GF-D8 (cell line): ENCODE data around the gene GSDME.

ENCODE experiments used
- DNase-seq: peaks from one replicate; lab custom pipeline; 2025; lab: John Stamatoyannopoulos, UW

GSDME gene

DNA sequence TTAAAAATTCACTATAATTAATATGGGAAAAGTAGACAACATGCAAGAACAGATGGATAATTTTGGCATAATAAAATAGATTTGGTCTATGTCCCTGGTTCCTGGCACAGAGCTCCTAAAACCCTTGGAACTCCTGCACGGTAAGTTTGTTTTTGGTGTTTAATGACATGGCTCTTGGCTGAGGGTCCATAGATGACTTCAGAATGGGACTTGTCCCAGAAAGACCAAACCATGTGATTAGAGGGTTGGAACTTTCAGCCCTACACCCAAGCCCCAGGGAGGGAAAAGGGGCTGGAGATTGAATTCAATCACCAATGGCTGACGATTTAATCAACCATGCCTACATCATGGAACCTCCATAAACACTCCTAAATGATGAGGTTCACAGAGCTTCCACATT is 12.6 kb upstream of the GSDME start:
- DNase-seq, result no peak

DNA sequence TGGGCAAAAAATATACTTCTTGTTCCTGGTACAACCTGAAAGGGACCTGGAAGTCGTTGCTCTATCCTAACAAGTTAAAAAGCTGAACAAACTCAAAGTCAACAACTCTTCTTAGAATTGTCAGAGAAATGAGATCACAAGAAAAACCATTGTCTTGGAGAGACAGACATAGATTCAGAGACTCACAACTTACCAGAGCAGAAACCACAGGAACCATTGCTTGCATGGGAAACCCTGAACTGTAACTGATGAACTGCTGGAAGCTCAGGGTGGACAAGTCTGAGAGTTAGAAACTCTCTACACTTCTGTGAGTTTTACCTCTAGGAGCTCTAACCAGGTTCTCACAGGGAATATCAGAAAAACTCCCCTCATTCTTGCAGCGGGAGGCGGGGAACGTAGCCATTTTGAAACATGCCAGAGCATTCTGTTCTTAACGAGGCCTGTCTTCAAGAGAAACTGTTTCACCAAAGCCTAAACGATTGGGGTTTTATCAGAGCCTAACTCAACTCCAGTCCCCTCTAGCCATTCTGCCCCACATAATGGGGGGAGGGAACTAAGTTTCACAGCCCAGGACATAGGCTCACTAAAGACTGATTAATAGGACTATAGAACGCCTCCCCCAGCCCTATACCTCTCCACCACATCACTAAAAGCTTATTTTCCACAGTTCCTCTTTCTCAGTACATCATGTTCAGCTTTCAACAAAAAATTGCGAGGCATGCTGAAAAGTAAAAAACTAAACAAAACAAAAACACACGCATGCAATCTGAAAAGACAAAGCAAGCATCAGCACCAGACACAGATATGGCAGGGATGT is 12.0 kb upstream of the GSDME start:
- DNase-seq, result no peak

DNA sequence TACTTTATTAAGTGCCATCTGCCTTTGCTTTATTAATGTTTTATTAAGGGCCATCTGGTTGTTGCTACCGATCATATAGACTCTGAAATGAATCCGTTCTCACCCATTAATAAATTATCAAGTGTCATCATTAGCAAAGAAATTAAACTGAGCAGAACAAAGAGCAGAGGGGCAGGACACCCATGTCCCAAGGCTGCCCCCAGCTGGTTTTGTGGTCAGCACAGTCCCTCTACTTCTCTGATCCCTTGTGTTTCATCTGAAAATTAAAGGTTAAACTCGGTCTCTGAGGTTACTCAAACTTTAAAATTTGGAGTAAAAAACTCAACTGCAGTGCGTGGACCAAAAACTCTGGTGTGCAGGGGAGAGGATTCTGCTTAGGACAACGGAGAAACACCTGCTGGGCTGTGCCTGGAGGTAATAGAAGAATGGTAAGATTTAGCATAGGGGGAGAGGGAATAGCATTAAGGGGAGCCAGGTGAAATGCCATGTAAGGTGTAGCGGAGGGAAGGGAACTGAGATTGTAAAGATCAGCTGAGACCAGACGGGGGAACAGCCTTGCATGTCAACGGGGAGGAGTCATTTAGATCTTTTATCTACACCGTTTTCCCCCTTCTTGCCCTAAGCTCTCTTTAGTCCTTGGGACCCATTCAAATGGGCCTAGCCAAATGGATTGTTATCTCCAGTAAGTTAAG is 10.8 kb upstream of the GSDME start:
- DNase-seq, result no peak

DNA sequence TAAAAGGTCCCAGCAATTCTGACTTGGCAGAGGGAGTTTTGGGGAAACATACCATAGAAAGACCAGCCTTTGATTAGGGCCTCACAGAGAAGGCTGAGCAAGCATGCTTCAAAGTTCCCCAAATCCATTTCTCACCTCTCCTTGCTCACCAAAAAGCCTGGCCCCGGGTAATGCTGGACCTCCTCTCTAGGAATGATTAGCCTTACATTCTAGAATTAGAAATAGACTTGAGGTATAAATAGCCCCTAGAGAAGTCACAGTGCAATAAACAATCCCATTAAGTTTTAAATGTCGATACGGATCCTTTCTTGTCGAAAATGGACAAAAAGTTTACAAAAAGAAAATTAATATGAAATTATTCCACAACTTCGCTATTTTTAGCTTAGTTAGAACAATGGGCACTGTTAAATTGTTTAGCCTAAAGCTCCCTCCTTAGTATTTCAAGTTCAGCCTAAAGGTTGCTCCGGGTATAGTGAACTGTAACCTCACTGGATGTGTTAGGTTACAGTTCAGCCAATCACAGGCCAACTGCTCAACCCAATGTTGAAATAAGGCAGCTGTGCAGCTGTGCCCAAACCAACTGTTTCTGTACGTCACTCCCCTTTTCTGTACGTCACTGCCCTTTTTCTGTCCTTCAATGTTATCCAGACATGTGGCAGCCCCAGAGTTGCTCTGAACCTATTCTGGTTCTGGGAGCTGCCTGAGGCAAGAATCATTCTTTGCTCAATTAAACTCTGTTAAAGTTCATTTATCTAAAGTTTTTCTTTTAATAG is 7.9 kb upstream of the GSDME start:
- DNase-seq, result no peak

DNA sequence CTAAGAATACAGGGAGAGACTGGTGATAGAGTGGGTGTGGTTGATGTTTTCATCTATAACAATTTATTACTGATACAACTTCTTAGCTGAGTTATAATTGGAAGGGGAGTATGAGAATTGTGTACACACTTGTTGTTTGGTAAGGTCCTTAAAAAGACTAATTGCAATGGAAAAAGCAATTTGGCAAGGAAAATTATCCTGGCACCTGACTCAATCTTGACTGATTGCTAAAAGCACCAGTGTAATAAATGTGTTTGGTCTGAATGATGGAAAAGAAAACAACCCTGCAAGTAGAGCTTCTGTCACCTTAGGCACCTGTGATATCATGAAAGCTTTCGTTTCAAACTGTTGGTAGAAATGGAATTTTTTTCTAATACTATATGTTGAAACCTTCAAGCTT is 6.7 kb upstream of the GSDME start:
- no peak for DNase-seq

DNA sequence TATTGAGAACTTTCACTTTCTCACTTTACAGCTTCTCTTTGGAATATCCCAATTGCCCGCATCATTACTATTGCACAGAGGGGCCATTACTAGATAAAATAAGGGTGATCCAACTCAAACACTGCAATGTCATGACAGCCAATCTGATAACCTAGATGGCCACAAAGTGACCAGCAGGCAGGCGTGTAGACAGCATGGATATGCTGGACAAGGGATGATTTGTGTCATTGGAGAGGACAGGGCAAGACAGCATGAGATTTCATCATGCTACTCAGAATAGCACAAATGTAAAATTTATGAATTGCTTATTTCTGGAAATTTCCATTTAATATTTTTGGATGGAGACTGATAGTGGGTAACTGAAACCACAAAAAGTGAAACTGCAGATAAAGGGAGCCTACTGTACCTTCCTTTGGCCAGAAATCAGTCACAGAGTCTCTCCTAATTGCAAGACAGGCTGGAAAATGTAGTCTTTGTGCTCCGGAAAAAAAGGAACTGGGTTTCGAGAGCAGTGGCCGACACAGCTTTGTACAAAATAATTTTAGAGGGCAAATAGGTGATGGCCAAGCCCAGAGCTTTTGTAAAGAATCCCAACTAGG is 6.1 kb upstream of the GSDME start:
- DNase-seq, result no peak

DNA sequence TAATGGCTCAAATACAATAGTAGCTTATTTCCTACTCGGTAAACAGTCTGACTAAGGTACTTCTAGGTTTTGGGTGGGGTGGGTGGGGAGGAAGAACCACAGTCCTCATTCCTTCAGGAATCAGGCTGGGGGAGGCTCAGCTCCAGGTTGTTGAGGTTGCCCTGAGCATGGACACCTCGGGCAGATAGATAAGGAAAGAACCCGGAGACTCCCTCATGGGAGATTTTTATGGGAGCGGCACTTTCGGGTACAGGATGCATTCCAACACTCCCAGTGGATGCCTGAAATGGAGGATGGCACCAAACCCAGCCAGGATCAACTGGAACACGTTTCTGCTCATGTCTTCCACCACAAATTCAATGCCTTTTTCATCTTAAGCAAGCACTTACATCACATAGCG is 5.5 kb upstream of the GSDME start:
- no peak for DNase-seq

DNA sequence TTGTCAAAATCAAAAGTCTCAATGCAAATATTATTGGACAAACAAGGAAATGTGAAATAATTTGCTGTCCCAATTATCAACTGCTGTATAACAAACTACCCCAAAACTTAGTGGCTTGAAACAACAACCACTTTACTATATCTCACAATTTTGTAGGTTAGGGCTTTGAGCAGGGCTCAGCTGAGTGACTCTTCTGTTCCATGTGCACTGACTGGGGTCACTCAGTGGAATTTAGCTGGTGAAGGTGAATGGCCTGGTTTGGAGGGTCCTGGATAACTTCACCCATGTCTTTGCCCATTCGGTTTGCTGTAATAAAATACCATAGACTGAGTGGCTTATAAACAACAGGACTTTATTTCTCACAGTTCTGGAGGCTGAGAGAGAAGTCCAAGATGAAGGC is 3.7 kb upstream of the GSDME start:
- DNase-seq, result no peak

DNA sequence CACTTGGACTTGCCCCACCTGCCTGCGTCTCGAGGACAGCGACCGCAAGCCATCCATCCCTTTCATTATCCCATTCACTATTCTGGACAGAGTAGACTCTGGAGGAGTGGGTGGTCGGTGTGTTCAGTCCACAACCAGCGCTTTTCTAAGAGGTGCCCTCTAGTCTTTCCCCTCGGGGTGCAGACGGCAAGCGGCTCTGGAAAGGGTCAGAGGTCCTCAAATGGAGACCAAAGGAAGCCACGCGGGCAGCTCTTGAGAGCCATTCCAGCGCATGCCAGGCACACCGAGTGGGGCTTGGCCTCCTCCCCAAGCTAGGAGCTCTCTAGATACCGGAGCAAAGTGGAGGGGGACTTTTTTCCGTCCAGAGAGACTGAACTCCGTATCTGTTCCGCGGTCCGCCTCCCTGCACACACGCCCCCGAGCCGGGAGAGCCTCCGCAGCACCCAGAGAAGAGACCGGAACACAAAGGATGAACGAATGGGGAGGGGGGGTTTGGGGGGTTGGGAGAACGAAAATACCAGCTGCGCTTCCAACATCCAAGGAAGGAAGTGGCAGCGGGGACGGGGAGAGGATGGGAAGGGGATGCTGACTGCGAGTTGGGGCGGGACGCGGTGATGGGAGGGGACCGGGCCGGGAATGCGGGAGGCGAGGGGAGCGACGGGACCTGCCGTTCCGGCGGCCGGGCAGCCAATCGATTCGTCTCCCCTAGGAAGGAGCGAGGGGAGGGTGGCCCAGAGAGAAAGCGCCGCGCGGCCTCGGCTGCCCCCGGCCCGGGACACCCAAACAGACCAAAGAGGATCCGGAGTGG is 515 bp downstream of the GSDME start:
- DNase-seq, result no peak

DNA sequence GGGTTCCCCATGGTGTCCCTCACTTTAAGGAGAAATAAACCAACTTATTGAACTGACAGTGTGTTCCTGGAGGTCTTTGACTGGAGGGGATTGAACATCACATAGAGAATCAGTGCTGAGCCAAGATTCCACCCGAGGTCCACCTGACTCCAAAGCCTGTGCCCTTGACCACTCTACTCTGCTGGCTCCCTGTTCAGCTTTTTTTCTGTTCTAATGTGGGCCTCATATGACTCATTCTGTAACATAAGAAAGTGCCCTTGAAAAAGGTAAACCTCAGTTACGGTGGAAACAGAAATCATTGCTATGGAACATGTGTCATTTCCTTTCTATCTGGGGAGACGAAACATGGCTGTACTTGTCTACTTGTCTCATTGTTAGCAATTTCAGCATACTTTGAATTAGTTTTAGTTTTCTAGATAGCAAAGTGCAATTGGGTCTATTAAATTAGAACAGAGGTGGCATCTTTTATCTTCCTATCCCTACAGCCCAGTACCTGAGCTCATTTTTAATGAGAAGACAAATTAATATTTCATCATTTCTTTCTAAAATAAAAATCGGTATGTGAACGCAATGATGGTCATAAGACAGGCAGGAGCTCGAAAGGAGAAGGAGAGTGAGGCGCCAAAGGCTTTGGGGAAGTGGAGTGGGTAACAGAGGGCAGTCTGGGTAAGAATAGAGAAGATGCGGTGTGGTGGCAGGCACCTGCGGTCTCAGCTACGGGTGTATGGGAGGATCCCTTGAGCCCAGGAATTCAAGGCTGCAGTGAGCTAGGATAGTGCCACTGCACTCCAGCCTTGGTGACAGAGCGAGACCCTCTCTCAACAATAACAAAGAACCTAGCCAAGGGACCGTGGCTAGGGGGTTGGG is 1.5 kb downstream of the GSDME start:
- no peak for DNase-seq

DNA sequence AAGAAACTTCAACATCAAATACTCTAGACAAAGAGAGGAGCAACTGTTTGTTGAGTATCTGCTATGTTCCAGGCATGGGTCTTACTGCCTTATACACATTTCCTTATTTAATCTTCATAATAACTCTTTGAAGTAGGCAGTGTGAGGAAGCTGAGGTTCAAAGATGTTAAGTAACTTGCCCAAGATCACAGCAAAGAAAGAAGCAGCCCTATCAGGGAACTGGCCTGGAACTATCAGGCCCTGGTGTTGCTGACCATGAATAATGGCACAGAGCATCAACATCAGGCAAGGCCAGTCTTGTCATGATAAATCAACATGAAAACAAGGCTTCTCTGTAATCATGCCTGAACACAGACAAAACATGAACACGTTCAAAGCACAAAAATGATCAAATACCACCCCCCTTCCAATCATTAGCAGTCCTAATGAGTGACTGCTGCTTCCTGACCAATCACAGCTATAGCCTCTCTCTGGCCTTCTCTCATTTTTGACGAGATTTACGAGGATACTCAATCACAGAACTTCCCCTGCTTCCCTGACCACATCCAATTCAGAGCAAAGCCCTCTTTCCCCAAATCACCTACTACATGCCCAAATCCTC is 2.3 kb downstream of the GSDME start:
- DNase-seq, result no peak

DNA sequence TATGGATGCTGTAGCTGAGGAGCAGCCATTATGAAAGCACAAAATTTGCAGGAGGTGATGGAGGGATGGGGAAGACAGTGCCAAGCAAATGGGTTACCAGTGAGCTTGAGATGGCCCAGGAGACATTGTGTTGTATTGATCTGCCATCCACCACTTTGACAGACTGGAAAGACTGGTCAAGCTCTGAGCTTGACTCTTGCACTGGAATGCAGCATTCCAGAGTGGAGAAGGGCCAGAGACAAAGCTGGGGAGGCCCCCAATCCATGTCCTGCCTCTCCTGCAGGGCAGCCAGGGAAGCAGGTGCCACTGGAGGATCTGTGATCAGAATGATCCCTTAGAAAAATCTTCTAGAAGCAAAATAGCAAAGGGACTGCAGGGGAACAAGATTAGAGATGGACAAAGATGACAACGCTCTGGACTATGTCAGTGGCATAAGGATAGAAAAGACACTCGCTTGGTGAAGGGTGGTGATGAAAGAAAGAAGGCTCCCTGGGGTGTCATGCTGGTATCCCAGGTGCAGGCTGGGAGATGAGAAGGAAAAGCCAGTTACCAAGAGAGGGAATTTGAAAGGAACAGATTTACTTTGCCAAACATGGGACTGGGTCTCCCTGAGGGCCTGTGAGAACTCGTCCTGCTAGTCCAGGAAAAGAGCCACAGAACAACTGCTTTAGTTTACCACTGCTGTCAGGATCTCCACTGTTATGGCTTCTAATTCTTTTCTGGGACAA is 5.0 kb downstream of the GSDME start:
- no peak for DNase-seq

DNA sequence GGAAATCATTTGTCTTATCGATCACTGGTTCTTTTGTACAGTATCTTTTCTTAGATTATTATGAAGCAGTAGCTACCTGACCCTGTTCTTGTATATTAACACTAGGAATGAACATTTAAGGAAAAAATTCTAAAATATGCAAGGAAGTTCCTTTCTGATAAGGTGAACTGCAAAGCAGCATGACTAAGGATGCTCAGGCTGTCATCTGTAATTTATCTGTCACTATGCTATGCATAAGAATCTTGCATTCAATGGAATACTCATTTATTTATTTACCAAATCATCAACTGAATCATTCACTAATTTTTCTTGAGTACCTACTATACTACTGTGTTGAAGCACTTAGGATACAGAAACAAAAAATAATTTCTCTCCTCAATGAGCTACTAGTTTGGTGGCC is 5.8 kb downstream of the GSDME start:
- no peak for DNase-seq

DNA sequence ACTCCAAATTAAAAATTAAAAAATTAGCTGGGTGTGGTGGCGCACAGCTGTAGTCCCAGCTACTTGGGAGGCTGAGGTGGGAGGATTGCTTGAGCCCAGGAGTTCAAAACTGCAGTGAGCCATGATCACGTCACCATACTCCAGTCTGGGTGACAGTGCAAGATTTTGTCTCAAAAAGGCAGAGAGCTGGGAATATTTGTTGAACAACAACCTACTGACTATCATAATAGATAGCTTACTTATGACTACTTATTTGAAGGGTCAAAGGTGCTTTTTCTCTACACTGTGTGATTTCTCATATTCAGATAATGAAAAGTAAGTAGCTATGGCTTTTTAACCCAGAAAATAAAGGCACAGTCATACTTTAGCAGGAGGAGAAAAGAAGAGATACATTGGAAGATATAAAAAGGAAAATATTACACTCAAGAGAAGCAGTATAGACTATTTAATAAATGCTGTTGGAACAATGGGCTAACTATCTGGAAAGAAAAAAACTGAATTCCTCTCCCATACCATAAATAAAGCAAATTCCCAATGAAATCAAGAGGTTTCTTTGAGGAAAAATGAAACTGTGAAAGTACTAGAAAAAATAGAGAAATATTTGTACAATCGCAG is 6.7 kb downstream of the GSDME start:
- DNase-seq, result no peak

DNA sequence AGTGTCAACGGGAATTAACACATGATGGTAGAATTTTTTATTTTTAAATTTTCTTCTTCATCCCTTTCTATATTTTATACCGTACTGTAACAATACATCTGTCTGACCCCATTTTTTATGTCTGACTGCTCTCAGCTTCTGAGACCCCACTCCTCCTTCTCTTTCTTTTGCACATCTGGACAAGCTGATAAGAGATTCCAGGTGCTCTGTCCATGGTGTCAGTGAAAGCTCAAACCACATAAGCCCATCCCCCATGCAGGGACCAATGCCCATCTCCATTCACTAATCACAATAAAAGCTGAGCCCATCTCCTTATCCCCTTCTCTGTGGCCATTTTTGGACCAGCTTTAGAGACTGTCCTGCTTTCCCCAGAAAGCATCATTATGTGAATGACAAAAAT is 8.7 kb downstream of the GSDME start:
- DNase-seq, result no peak

DNA sequence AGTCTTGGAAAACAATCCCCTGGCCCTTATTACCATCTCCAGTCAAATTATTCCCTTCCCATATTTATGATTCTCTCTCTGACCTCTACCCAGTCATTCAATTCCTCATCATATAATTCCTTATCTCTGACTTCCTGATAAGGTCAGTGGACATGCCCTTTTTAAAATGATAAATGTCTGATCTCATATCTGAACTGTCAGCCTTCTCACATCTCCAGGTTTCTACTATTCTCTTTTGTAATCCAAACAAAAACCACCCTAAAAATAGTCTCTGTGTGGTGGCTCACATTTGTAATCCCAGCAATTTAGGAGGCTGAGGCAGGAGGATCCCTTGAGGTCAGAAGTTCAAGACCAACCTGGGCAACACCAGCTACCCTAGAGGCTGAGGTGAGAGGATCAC is 11.9 kb downstream of the GSDME start:
- no peak for DNase-seq

DNA sequence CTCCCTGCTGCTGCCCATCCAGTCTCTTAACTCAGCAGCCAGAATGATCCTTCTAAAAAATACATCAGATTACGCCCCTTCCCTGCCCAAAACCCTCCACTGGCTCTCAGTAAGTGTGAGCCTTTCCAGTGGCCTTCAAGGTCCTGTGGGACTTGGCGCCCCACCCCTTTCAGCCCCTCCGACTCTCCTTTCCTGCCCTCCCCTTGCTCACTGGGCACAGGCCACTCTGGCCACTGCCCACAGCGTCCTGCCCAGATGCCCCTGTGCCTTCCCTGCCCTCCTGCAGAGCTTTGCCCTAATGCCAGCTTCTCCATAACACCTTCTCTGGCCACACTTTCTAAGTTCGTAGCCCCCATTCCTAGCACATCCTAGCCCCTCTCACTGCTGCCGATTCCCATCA is 13.8 kb downstream of the GSDME start:
- no peak for DNase-seq

DNA sequence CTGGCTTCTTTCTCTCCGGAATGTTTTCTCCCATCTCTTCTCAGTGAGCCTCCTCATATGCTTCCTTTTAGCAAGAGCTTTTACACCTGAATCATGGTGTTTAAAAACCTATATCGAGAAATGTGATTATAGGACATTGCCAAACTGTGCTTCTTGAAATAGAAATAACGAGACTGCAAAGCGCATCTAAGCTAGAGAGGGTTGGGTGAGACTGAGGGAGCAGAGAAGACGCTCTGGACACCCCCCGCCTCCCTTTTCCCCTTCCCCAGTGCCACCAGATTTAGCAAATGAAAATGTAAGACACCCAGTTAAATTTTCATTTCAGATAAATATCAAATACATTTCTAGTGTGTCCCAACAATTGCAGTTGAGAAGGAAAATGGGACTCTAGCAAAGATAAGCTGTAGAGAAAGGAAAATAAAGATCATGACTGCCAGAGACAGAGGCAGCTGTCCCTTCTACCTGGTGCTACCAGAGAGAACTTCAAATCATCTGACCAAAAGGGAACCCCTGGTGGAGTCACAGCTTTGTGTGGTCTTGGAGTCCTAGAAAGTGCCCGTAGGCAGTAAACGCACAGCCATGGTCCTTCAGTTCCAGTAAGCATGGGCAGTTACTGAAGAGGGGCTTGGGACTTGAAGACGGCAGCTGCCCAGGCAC is 14.6 kb downstream of the GSDME start:
- DNase-seq, result no peak
